HG02852 (cell line): Measurements from ENCODE around the gene CPED1.
"Not testable (repeated sequence)": the region's sequence is repeated elsewhere in the genome, so short reads cannot be mapped to it uniquely, and the experiment has no call there.

ENCODE experiments used
- ATAC-seq: cut with Tn5 transposase; IDR thresholded peaks from one replicate; pipeline ENCODE4 v1.9.1; 2021; ENCODE audit warnings: mild to moderate bottlenecking, moderate library complexity; ENCODE audit not compliant: unreplicated experiment

CPED1 gene

GRCh38 chr7:121083790-121084251 lies 95.3 kb downstream of the CPED1 start:
- no peak for ATAC-seq

GRCh38 chr7:121084256-121084655 lies 95.7 kb downstream of the CPED1 start:
- ATAC-seq = no peak

- ATAC-seq = no peak
Observed at GRCh38 chr7:121084748-121085336, 96.3 kb downstream of the CPED1 start.

- no peak for ATAC-seq
Observed at GRCh38 chr7:121085922-121086321, 97.4 kb downstream of the CPED1 start.

DNA sequence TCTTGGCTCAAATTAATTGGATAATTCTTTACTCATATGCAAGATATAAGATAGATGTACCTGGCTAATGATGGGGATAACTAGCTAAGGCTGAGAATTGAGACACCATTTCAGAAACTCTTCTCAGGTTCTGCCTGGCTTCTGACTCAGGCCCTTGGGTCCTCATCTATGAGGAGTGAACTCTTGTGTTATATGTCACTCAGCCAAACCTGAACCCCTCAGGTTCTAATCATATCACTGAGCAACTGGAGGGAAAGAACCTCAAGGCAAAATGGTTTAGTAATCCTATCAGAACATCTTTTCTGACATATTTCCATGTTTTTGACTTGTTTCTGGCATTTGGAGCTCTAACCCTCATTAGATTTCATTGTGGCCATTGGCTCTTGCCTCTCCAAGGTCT lies 100.4 kb downstream of the CPED1 start:
- no peak for ATAC-seq

- ATAC-seq = no peak
Observed at GRCh38 chr7:121094829-121095228, 106.3 kb downstream of the CPED1 start.

DNA sequence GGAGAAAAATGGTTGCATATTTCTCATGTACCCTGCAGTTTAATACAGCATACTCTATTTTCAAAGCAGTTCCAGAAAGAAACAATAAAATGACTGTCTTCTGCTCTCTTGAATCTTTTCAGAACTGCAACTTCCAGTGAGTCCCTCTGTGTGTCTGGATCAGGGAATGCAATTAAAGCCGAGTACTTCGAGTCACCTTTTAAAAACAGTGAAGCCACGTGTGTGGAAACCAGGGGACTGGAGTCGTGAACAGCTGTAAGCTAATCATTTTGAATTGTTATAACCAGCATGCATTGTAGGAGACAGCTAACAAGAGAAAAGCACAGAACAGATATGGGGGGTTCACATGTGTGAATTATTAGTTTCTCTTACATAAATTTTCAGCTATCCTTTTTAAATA lies 109.1 kb downstream of the CPED1 start:
- no peak for ATAC-seq

DNA sequence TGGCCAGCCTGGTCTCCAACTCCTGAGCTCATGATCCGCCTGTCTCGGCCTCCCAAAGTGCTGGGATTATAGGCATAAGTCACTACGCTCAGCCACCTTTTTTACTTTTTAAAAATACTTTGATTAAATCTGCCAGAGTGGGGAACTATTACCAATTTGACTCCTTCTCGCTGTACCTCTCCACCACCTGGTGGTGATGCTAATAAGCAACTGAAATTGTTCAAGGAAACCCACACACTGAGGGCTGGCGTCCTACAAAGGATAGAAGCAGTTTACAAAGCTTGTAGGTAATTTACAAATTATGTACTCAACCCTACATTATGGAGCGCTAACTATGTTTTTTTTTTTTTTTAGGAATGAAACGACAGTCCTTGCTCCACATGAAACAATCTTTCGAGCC lies 111.1 kb downstream of the CPED1 start:
- no peak for ATAC-seq

DNA sequence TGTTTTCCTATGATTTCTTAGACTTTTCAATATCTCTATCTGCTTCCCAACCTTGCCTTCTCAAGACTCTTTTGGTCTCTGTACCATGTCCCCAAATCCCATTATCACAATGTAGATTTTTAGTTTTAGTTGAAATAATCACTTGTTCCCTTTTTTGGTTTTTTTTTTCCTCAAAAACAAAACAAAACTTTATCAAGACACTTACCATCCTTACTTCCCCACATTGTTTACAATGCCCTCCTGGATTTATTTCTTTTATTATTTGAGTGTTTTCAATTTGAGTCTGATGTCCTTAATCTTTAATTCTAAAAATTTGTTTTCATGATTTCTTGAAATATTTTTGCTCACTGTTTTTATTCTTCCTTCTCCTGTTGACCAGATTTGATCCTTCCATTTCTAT lies 112.6 kb downstream of the CPED1 start:
- no peak for ATAC-seq

- ATAC-seq = no peak
Observed at GRCh38 chr7:121101621-121102020, 113.1 kb downstream of the CPED1 start.

GRCh38 chr7:121102619-121103018 lies 114.1 kb downstream of the CPED1 start:
- no peak for ATAC-seq

GRCh38 chr7:121103086-121103485 lies 114.6 kb downstream of the CPED1 start:
- ATAC-seq = no peak

- ATAC-seq = no peak
Observed at GRCh38 chr7:121103579-121103978, 115.1 kb downstream of the CPED1 start.

DNA sequence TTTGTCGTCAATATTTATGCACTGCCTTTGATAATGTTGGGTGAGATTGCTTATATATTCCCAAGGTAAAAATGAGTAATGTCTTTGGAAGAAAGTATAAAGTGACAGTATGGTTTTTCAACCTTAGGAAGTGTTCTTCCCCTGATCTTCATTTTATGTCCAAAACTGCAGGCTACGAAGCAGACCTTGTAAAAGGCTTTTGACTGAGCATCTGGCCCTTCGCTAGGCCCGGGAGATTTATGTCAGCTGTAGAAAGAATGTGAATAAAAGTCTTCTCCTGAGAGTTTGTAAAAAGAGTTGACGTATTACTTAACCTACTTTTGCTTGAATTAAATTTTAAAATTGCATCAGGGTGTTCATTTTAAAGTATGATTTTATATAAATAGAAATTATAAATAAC lies 116.8 kb downstream of the CPED1 start:
- no peak for ATAC-seq

DNA sequence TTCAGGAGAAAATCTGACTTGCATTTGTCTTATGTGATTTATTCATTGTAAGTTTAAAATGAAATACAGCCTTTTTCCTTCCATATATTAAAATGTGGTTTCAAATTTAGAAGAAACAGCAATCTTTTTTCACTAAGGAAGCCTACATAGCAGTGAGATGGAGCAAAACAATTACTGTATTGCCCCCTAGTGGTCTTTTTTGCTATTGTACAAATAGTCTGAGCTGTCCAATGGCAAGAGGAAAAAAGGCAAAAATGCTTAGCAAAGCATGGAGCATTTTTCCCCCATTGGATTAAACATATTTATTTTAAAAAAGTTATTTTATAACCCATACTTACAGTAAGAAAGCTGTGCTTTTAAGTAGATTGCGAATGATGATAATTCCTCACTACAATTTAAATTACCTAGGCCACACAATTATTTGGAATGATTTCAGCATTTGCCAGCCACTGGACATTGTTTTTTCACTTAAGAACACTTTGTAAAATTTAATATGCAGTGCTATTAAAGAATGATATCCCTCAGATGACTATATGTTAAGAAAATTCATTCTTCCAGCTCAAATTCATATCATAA lies 119.5 kb downstream of the CPED1 start:
- ATAC-seq = peak; percentile 91

DNA sequence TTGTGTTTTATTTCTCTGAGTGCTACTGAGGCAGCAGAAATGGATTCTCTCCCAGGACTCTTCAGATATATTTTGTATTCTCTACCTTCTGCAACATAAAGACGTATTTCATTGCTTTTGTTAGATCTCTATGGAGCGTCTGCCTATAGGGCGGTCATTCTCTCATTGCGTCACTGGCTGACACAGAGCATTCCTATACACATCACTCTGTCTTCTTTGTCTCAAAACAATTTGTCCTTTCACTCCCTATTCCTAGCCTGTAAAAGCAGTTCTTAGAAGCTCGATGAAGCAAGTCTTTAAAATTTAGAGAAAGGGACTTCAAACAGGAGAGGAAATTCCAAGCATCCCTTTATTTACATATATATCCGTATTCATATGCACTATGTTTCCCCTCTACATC lies 120.6 kb downstream of the CPED1 start:
- no peak for ATAC-seq

- no peak for ATAC-seq
Observed at GRCh38 chr7:121113288-121113687, 124.8 kb downstream of the CPED1 start.

DNA sequence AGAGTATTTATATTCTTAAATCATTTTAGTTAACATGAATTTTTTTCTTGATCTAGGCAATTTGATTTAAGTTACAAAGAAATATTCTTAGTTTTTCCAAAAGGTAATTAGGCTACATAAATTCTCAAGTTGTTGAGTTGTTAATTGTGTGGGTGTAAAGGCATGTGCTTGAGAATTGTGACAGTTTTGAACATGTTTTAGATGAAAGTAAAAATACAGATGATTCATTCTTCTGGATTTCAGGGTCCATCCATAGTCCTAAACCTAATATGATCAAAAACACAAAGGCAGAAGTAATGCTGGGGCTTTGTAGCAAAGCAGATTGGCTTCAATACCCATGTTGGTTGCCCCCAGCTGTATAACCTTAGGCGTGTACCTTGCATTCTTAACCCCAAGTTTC lies 127.9 kb downstream of the CPED1 start:
- ATAC-seq = no peak

DNA sequence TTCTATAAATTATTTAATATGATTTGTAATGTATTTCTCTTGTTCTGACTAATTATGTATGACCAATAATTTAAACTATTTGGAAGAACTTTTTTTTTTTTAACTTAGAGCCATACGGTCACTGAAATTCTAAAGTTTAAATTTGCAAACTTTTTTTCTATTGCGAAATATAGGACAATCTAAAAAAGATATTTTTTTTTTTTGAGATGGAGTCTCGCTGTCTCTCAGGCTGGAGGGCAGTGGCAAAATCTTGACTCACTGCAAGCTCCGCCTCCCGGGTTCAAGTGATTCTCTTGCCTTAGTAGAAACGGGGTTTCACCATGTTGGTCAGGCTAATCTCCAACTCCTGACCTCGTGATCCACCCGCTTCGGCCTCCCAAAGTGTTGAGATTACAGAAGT lies 130.5 kb downstream of the CPED1 start:
- ATAC-seq = no peak

GRCh38 chr7:121123032-121123431 lies 134.5 kb downstream of the CPED1 start:
- ATAC-seq = no peak

GRCh38 chr7:121125454-121125853 lies 136.9 kb downstream of the CPED1 start:
- ATAC-seq = not testable (repeated sequence)

DNA sequence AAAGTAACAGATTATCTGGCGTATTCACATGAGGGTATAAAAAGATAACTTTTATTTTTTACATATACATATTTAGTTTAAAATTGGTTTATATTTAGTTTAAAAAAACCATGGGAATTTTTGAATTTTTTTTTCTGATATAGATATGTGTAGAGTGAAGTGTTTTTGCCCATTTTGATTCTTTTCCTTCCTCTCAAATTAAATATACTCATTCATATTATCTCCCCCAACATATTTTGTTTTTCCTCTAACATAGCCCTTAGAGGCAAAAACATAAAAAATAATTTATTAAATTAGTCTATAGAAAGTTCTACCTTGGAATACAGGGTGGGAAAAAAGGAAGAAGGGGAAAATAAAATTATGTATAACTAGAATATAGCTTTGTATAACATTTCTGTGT lies 137.7 kb downstream of the CPED1 start:
- ATAC-seq = no peak
